Activated CD8-positive, alpha-beta T cell treated with anti-CD3 and anti-CD28 coated beads for 36 hours (primary cell): ENCODE results near the gene SOX5. TPM values are rescaled to one million over a fixed set of nuclear protein-coding genes. Genes with fewer than 3 reads are reported as not detected.
"Not testable (repeated sequence)": the region's sequence is repeated elsewhere in the genome, so short reads cannot be mapped to it uniquely, and the experiment has no call there.

Source experiments
- ATAC-seq: fragments of 200-7000 bp; cut with Tn5 transposase; one replicate; pipeline ENCODE4 v1.10.0; 2021; ENCODE audit warnings: mild to moderate bottlenecking, moderate library complexity
- CTCF ChIA-PET: fragments of 350-600 bp; sonication (Branson Sonifier 250); formaldehyde crosslinking; loops from one replicate; lab custom pipeline; 2021; ENCODE audit warnings: antibody characterized with exemption; lab: Charles Lee
- POLR2A ChIA-PET: fragments of 350-600 bp; sonication (Branson Sonifier 250); formaldehyde crosslinking; loops from one replicate; lab custom pipeline; 2021; ENCODE audit warnings: antibody characterized with exemption; lab: Charles Lee
- DNase-seq: peaks from one replicate; pipeline ENCODE4 v3.0.0-alpha.2; 2020
- H3K27ac Mint-ChIP-seq: one replicate; pipeline ENCODE4 v1.8.0; 2021; ENCODE audit warnings: mild to moderate bottlenecking, mixed read lengths
- H3K27me3 Mint-ChIP-seq: one replicate; pipeline ENCODE4 v1.8.0; 2021; ENCODE audit warnings: mixed read lengths
- H3K36me3 Mint-ChIP-seq: one replicate; pipeline ENCODE4 v1.8.0; 2021; ENCODE audit warnings: low read depth, mixed read lengths
- H3K4me1 Mint-ChIP-seq: one replicate; pipeline ENCODE4 v1.8.0; 2021; ENCODE audit warnings: low read depth, mixed read lengths
- H3K4me3 Mint-ChIP-seq: one replicate; pipeline ENCODE4 v1.8.0; 2021; ENCODE audit warnings: mild to moderate bottlenecking, moderate library complexity, mixed read lengths
- H3K9me3 Mint-ChIP-seq: one replicate; pipeline ENCODE4 v1.8.0; 2021; ENCODE audit warnings: mixed read lengths
- CTCF ChIP-seq: fragments of 200-600 bp; IDR thresholded peaks from one replicate; pipeline ENCODE4 v1.8.0; 2022; ENCODE audit warnings: antibody characterized with exemption, mild to moderate bottlenecking
- intact Hi-C: fragments of 100-400 bp; cut with micrococcal nuclease; formaldehyde crosslinking; loops from one replicate; pipeline ENCODE4 v1.10.0; 2022
- total RNA-seq, 2 experiments: library from RNA; stranded (reverse); gene quantifications; one replicate each; pipeline ENCODE4 v1.2.3, GENCODE V29; 2021

The SOX5 gene
- total RNA-seq, 2 experiments from 2014 or later: not detected

GRCh38 chr12:23495472-23495871 lies 454.0 kb downstream of the SOX5 start:
- ChIA-PET POLR2A (no interaction called here), CTCF (no interaction called here)
- intact Hi-C loops: no loop called here
- Mint-ChIP-seq H3K9me3 (peaks cover 7% of the 10 kb centered on the region), H3K4me1 (no peaks in the 10 kb centered on the region), H3K27me3 (no peaks in the 10 kb centered on the region), H3K36me3 (no peaks in the 10 kb centered on the region), H3K27ac (no peak overlapping the region), H3K4me3 (no peak overlapping the region)
- ATAC-seq (no peak), DNase-seq (no peak)
- no peak for TF ChIP-seq CTCF

DNA sequence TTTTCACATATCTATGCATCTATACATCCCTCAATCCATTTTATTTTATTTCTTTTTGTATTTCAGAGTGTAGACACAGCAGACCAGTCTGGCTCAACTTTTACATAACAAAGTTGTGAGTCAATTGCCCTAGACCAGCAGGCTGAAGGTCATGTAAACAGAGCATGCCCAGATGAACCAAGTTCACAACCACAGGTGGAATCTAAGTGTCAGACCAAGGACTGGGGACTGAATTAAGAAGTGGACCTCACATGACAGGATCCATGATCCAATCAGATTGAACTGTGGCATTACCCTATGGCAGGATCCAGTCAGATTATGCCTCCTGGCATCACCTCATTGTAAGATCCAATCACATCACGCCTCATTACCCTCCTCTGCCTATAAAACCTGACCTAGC lies 455.8 kb downstream of the SOX5 start:
- Mint-ChIP-seq H3K9me3 (peaks cover 7% of the 10 kb centered on the region), H3K27ac (no peak overlapping the region), H3K27me3 (no peaks in the 10 kb centered on the region), H3K4me3 (no peak overlapping the region), H3K36me3 (no peaks in the 10 kb centered on the region), H3K4me1 (no peaks in the 10 kb centered on the region)
- ChIA-PET CTCF (no interaction called here), POLR2A (no interaction called here)
- DNase-seq (no peak), ATAC-seq (no peak)
- TF ChIP-seq CTCF: no peak
- intact Hi-C loops: no loop called here

DNA sequence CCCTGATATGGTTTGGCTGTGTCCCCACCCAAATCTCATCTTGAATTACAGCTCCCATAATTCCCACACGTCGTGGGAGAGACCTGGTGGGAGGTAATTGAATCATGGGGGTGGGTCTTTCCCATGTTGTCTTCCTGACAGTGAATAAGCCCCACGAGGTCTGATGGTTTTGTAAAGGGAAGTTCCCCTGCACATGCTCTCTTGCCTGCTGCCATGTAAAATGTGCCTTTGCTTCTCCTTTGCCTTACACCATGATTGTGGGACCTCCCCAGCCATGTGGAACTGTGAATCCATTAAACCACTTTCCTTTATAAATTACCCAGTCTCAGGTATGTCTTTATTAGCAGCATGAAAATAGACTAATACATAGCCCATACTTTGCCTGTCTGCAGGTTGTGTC lies 458.4 kb downstream of the SOX5 start:
- H3K4me3 Mint-ChIP-seq, ATAC-seq, H3K36me3 Mint-ChIP-seq, CTCF ChIA-PET, POLR2A ChIA-PET, H3K27ac Mint-ChIP-seq, H3K27me3 Mint-ChIP-seq, H3K9me3 Mint-ChIP-seq, H3K4me1 Mint-ChIP-seq, intact Hi-C loops, DNase-seq: not testable (repeated sequence)

GRCh38 chr12:23488130-23488529 lies 461.3 kb downstream of the SOX5 start:
- H3K4me1 Mint-ChIP-seq: no peaks in the 10 kb centered on the region
- CTCF ChIA-PET: no interaction called here

GRCh38 chr12:23484238-23484637 lies 465.2 kb downstream of the SOX5 start:
- TF ChIP-seq CTCF: no peak
- H3K4me3 Mint-ChIP-seq: no peak overlapping the region
- no peaks in the 10 kb centered on the region for H3K36me3 Mint-ChIP-seq
- ATAC-seq: no peak
- peaks cover 14% of the 10 kb centered on the region for H3K9me3 Mint-ChIP-seq
- POLR2A ChIA-PET: no interaction called here
- CTCF ChIA-PET: no interaction called here
- intact Hi-C loops: no loop called here
- H3K27me3 Mint-ChIP-seq: no peaks in the 10 kb centered on the region
- no peaks in the 10 kb centered on the region for H3K4me1 Mint-ChIP-seq
- no peak for DNase-seq
- no peak overlapping the region for H3K27ac Mint-ChIP-seq

More at GRCh38 chr12:23488130-23488529, 461.3 kb downstream of the SOX5 start:
- Mint-ChIP-seq H3K27ac (no peak overlapping the region), H3K36me3 (no peaks in the 10 kb centered on the region), H3K27me3 (no peaks in the 10 kb centered on the region), H3K9me3 (peaks cover 5% of the 10 kb centered on the region), H3K4me3 (no peak overlapping the region)
- no peak for ATAC-seq
- intact Hi-C loops: no loop called here
- POLR2A ChIA-PET: no interaction called here
- TF ChIP-seq CTCF: no peak
- DNase-seq: no peak

- no peak for DNase-seq
- H3K27me3 Mint-ChIP-seq: no peaks in the 10 kb centered on the region
- TF ChIP-seq CTCF: no peak
- ChIA-PET POLR2A (no interaction called here), CTCF (no interaction called here)
- H3K36me3 Mint-ChIP-seq: no peaks in the 10 kb centered on the region
- intact Hi-C loops: no loop called here
- H3K4me3 Mint-ChIP-seq: no peak overlapping the region
- no peak for ATAC-seq
- no peaks in the 10 kb centered on the region for H3K4me1 Mint-ChIP-seq
- H3K27ac Mint-ChIP-seq: no peak overlapping the region
- H3K9me3 Mint-ChIP-seq: peaks cover 20% of the 10 kb centered on the region
Measured at GRCh38 chr12:23482571-23482970, 466.9 kb downstream of the SOX5 start.
